HAP-1 (cell line): ENCODE data around the gene LIMCH1.

Experiments
- DNase-seq, 2 experiments: peaks; one replicate each; pipeline ENCODE4 v3.0.0-alpha.2; 2016 to 2020; ENCODE audit warnings: low spot score in 2 of 2
- H3K27me3 ChIP-seq: fragments of 250-450 bp; sonication (Bioruptor Pico); 2 replicates; pipeline ENCODE4 v1.5.1; 2020; ENCODE audit warnings: low read depth, mild to moderate bottlenecking, moderate library complexity
- H3K36me3 ChIP-seq: fragments of 250-450 bp; sonication (Bioruptor Pico); replicated peaks from 2 replicates; pipeline ENCODE4 v1.5.1; 2020; ENCODE audit warnings: mild to moderate bottlenecking
- H3K4me1 ChIP-seq: fragments of 250-450 bp; sonication (Bioruptor Pico); 2 replicates; pipeline ENCODE4 v1.5.1; 2020; ENCODE audit warnings: mild to moderate bottlenecking
- H3K4me3 ChIP-seq: fragments of 250-450 bp; sonication (Bioruptor Pico); 2 replicates; pipeline ENCODE4 v1.5.1; 2020; ENCODE audit warnings: mild to moderate bottlenecking, moderate library complexity
- H3K9me3 ChIP-seq: fragments of 250-450 bp; sonication (Bioruptor Pico); 2 replicates; pipeline ENCODE4 v1.5.1; 2020; ENCODE audit warnings: mild to moderate bottlenecking, moderate library complexity
- in situ Hi-C: fragments of 300-500 bp; cut with MboI; formaldehyde crosslinking; loops from 3 replicates; pipeline ENCODE4 v1.14.3; 2020; ENCODE audit warnings: low sequenced_read_pairs, inconsistent platforms, mixed read lengths

The LIMCH1 gene

GRCh38 chr4:41611124-41611838 lies 73.3 kb downstream of the LIMCH1 start:
- no peaks in the 10 kb centered on the region for H3K27me3 ChIP-seq
- no peak for DNase-seq
- in situ Hi-C loops, result no loop called here
- no peak overlapping the region for H3K4me3 ChIP-seq
- H3K36me3 ChIP-seq, result peaks cover 6% of the 10 kb centered on the region; the same call in 1 of the 2 replicates
- H3K9me3 ChIP-seq, result no peaks in the 10 kb centered on the region
- H3K4me1 ChIP-seq, result peaks cover 37% of the 10 kb centered on the region

DNA sequence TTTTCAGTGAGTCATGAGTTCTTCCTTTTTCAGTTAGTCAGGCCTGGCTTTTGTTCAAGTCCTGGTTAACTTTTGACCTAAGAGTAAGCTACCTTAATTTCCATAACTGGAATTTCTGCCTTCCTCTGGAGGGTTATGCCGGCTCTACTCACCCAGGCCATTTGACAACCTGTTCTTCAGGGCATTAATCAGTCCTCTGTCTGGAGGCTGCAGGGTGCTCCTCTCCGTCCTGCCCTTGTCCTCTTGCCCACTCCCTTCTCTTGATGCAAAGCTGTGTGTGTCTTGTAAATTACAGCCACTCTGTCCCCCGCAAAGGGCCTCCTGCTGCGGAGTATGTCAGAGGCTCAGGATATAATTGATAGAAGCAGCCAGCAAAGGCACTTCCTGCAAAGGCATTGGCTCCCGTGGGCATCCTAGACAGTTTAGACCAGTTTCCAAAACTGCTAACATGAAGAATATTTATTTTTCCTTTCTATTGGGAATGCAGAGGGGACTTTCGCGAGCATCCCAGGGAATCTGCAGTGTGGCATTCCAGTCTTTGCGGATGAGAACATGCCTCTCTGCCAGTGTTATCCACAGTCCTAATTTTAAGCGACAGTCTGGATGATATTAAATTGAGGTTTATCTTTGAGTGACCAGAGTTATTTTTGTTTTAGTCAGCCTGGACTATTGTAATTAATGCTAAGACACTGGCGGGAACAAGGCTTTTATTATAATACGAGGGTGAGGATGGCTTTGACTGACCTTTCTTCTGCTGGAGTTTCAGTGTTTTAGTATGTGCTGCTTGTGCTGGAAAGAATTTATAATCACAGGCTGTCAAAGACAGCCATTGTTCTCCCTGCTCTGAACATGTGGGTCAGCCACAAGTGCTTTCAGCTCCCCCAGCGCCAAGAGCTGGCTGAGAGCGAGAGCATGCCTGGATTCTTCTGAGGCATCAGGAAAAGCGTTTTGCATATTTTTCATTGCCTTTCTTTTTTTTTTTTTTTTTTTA lies 74.2 kb downstream of the LIMCH1 start:
- in situ Hi-C loops, result no loop called here
- peaks cover 37% of the 10 kb centered on the region for H3K4me1 ChIP-seq
- peak; percentile 85 to 93 for DNase-seq
- no peaks in the 10 kb centered on the region for H3K27me3 ChIP-seq
- no peaks in the 10 kb centered on the region for H3K9me3 ChIP-seq
- no peak overlapping the region for H3K4me3 ChIP-seq
- peaks cover 6% of the 10 kb centered on the region; the same call in 1 of the 2 replicates for H3K36me3 ChIP-seq

DNA sequence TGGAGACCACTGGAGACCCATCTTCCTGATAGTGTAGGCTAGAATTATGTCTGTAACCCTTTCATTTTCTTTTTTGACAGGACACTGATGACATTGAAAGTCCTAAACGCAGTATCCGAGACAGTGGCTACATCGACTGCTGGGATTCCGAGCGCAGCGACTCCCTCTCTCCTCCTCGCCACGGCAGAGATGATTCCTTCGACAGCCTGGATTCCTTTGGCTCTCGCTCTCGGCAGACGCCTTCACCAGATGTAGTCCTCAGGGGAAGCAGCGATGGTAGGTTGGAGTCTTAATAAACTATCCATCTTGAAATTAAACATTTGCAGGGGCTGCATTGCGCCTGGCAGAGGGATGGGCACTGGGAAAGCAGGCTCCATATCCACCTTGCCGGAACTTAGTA lies 75.4 kb downstream of the LIMCH1 start:
- peaks cover 6% of the 10 kb centered on the region; the same call in 1 of the 2 replicates for H3K36me3 ChIP-seq
- H3K27me3 ChIP-seq, result no peaks in the 10 kb centered on the region
- no peak overlapping the region for H3K4me3 ChIP-seq
- in situ Hi-C loops, result no loop called here
- DNase-seq, result no peak
- H3K9me3 ChIP-seq, result no peaks in the 10 kb centered on the region
- peaks cover 41% of the 10 kb centered on the region for H3K4me1 ChIP-seq

- no peaks in the 10 kb centered on the region for H3K9me3 ChIP-seq
- in situ Hi-C loops, result no loop called here
- H3K4me3 ChIP-seq, result no peak overlapping the region
- no peaks in the 10 kb centered on the region for H3K27me3 ChIP-seq
- peaks cover 41% of the 10 kb centered on the region for H3K4me1 ChIP-seq
- peaks cover 6% of the 10 kb centered on the region; the same call in 1 of the 2 replicates for H3K36me3 ChIP-seq
- DNase-seq, result no peak
Measured at GRCh38 chr4:41613821-41614220, 75.9 kb downstream of the LIMCH1 start.

- Histone ChIP-seq H3K27me3 (no peaks in the 10 kb centered on the region), H3K9me3 (no peaks in the 10 kb centered on the region), H3K36me3 (peaks cover 6% of the 10 kb centered on the region; the same call in 1 of the 2 replicates), H3K4me3 (no peak overlapping the region), H3K4me1 (peaks cover 41% of the 10 kb centered on the region)
- in situ Hi-C loops, result no loop called here
- peak in 1 of 2 experiments; percentile 74 for DNase-seq
Measured at GRCh38 chr4:41614519-41614918, 76.6 kb downstream of the LIMCH1 start.

GRCh38 chr4:41619161-41619560 lies 81.2 kb downstream of the LIMCH1 start:
- H3K4me1 ChIP-seq, result peaks cover 37% of the 10 kb centered on the region

GRCh38 chr4:41620594-41621256 lies 82.8 kb downstream of the LIMCH1 start:
- Histone ChIP-seq H3K9me3 (no peaks in the 10 kb centered on the region), H3K27me3 (no peaks in the 10 kb centered on the region), H3K4me3 (no peak overlapping the region), H3K36me3 (no peaks in the 10 kb centered on the region), H3K4me1 (peaks cover 26% of the 10 kb centered on the region)
- in situ Hi-C loops, result no loop called here
- peak; percentile 78 to 98 for DNase-seq

More at GRCh38 chr4:41619161-41619560, 81.2 kb downstream of the LIMCH1 start:
- H3K4me3 ChIP-seq, result no peak overlapping the region
- H3K36me3 ChIP-seq, result no peaks in the 10 kb centered on the region
- H3K27me3 ChIP-seq, result no peaks in the 10 kb centered on the region
- DNase-seq, result no peak
- no peaks in the 10 kb centered on the region for H3K9me3 ChIP-seq
- in situ Hi-C loops, result no loop called here

- H3K4me3 ChIP-seq, result no peak overlapping the region
- no peaks in the 10 kb centered on the region for H3K27me3 ChIP-seq
- peak; percentile 55 to 65 for DNase-seq
- in situ Hi-C loops, result no loop called here
- H3K36me3 ChIP-seq, result no peaks in the 10 kb centered on the region
- H3K4me1 ChIP-seq, result peaks cover 26% of the 10 kb centered on the region
- no peaks in the 10 kb centered on the region for H3K9me3 ChIP-seq
Measured at GRCh38 chr4:41622787-41623186, 84.8 kb downstream of the LIMCH1 start.

DNA sequence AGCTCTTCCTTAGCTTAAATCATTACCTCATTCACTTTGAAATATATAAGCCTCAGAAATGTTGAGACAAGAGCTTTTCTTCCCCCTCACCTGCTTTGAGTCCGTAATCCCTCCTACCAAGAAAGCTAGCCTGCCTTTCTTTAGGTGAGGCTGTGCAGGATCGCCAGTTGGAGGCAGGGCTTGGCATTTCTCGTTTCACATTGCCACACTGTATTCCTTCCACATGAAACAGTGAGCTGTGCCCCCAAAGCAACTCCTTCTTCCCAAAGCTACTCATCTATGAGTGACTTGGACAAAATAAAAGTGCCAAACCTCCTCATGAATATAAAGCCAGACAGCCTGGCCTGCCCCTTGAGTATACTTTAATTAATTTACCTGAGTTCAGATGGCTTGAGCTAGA lies 86.8 kb downstream of the LIMCH1 start:
- Histone ChIP-seq H3K27me3 (no peaks in the 10 kb centered on the region), H3K4me1 (peaks cover 22% of the 10 kb centered on the region), H3K4me3 (no peak overlapping the region), H3K36me3 (no peaks in the 10 kb centered on the region), H3K9me3 (no peaks in the 10 kb centered on the region)
- no peak for DNase-seq
- in situ Hi-C loops, result no loop called here

DNA sequence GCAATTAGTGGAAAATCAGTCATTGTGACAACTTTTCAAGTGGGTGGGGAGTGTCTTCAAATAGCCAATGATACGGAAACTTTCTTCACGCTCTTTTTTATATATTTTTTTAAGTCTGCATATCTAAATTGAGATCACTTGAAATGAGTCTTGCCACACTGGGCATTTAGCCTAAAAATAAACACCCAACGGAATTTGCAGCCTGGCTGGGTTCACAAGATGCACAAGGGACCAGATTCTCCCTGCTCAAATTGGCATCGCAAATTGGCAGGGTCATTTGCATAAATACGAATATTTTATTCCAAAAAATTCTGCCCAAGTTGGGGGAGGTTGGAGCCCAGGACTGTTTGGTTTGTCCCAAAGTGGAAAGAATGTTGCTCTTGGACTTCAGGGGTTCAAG lies 87.6 kb downstream of the LIMCH1 start:
- no peaks in the 10 kb centered on the region for H3K27me3 ChIP-seq
- no peak for DNase-seq
- in situ Hi-C loops, result no loop called here
- no peaks in the 10 kb centered on the region for H3K36me3 ChIP-seq
- no peaks in the 10 kb centered on the region for H3K9me3 ChIP-seq
- peaks cover 14% of the 10 kb centered on the region for H3K4me1 ChIP-seq
- no peak overlapping the region for H3K4me3 ChIP-seq

- H3K4me1 ChIP-seq, result no peaks in the 10 kb centered on the region
- H3K36me3 ChIP-seq, result no peaks in the 10 kb centered on the region
- H3K27me3 ChIP-seq, result no peaks in the 10 kb centered on the region
- H3K9me3 ChIP-seq, result no peaks in the 10 kb centered on the region
- no peak overlapping the region for H3K4me3 ChIP-seq
- in situ Hi-C loops, result no loop called here
- no peak for DNase-seq
Measured at GRCh38 chr4:41628936-41629335, 91.0 kb downstream of the LIMCH1 start.

DNA sequence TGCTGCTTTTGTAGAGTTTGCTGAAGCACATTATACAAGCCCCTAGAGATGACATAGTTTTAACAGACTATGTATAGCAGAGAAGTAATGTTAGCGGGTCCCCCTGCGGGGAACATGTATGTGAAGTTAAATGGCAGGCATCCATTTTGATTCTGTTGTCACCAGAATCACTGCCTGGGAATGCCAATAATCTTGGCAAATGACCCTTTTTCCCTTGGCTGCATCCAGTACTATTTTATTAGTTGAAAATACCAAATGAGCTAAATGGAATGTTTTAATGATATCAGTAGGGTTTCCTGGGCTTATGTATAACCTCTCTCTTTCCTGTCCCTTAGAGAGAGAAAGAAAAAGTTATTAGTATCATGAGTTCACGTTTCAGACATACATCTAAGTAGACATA lies 93.6 kb downstream of the LIMCH1 start:
- DNase-seq, result no peak
- H3K4me3 ChIP-seq, result no peak overlapping the region
- H3K9me3 ChIP-seq, result no peaks in the 10 kb centered on the region
- no peaks in the 10 kb centered on the region for H3K4me1 ChIP-seq
- H3K36me3 ChIP-seq, result no peaks in the 10 kb centered on the region
- H3K27me3 ChIP-seq, result no peaks in the 10 kb centered on the region
- in situ Hi-C loops, result no loop called here

DNA sequence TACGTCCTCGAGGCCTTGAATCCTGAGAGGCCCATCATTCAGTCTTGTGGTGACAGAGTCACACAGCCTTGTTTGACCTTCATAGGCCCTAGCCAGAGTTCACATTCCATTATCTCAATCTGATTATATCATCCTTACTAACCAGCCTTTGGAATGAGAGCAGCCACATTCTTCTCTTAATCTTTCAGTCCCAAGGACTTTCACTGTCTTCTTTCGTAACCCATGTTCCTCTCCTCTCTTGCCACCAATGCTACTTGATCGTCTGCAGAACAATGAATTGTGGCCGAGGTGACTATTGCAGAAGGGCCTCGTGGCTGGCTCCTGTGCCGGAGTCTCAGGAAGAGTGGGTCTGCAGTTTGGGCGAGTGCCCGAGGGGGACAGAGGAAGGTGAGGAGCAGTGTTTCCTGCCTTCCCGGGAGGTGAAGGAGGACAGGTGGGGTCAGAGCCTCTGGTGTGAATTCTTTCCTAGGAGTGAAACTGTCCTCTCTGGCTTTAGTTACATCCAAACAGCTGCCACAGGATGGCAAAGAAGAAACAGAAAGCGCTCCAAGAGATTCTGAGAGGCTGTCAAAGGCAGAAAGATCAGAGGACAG lies 94.6 kb downstream of the LIMCH1 start:
- no peaks in the 10 kb centered on the region for H3K36me3 ChIP-seq
- no peak overlapping the region for H3K4me3 ChIP-seq
- H3K4me1 ChIP-seq, result no peaks in the 10 kb centered on the region
- in situ Hi-C loops, result no loop called here
- no peaks in the 10 kb centered on the region for H3K9me3 ChIP-seq
- H3K27me3 ChIP-seq, result no peaks in the 10 kb centered on the region
- no peak for DNase-seq
